ENCODE measurements around the gene OPA1. TPM values are rescaled to one million over a fixed set of nuclear protein-coding genes. Genes with fewer than 3 reads are reported as not detected.

Gene OPA1, protein sequence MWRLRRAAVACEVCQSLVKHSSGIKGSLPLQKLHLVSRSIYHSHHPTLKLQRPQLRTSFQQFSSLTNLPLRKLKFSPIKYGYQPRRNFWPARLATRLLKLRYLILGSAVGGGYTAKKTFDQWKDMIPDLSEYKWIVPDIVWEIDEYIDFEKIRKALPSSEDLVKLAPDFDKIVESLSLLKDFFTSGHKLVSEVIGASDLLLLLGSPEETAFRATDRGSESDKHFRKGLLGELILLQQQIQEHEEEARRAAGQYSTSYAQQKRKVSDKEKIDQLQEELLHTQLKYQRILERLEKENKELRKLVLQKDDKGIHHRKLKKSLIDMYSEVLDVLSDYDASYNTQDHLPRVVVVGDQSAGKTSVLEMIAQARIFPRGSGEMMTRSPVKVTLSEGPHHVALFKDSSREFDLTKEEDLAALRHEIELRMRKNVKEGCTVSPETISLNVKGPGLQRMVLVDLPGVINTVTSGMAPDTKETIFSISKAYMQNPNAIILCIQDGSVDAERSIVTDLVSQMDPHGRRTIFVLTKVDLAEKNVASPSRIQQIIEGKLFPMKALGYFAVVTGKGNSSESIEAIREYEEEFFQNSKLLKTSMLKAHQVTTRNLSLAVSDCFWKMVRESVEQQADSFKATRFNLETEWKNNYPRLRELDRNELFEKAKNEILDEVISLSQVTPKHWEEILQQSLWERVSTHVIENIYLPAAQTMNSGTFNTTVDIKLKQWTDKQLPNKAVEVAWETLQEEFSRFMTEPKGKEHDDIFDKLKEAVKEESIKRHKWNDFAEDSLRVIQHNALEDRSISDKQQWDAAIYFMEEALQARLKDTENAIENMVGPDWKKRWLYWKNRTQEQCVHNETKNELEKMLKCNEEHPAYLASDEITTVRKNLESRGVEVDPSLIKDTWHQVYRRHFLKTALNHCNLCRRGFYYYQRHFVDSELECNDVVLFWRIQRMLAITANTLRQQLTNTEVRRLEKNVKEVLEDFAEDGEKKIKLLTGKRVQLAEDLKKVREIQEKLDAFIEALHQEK
- 19.5 TPM for total RNA-seq

DNA sequence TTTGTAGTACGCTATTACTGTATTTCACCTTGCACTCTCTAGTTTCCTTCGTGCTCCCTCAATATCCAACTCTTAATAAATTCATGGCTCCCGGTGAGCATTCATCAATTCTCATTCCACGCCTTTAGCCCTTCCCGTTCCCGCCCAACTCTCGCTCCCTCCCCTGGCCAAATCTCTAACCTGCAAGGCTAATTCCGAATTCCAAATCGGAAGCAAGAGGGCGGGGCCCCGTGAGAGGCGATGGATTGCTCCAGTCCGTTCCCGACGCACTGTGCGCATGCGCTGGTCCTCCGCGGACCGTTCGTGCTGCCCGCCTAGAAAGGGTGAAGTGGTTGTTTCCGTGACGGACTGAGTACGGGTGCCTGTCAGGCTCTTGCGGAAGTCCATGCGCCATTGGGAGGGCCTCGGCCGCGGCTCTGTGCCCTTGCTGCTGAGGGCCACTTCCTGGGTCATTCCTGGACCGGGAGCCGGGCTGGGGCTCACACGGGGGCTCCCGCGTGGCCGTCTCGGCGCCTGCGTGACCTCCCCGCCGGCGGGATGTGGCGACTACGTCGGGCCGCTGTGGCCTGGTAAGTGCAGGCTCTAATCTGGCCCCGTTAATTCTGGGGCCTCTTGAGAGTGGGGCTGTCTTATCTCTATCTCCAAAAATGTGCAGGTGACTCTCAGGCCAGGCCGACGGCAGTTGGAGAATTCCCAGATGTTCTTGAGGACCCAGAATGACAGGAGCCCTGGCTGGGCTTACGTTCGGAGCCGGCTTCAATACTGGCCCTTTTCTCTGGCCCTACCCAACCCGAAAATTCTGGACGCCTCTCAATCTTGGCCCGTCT is at the start of gene OPA1:
Gene OPA1 (plus strand): TSS at position 368 of the 827 bp plus-strand sequence. CDS start 170 bp downstream, at position 538.
- no peaks in the 10 kb centered on the region for H3K27me3 ChIP-seq
- H3K27ac ChIP-seq: peak within 1 kb of the TSS; percentile 77 to 88
- peak within 1 kb of the TSS; percentile 82 to 84 for H3K4me3 ChIP-seq
- H3K36me3 ChIP-seq: peaks cover 0 to 2% of the 10 kb centered on the region in 2 donors
- peaks cover 4 to 10% of the 10 kb centered on the region in 2 donors for H3K4me1 ChIP-seq
- no peaks in the 10 kb centered on the region for H3K9me3 ChIP-seq
- TF ChIP-seq, protein P1, sequence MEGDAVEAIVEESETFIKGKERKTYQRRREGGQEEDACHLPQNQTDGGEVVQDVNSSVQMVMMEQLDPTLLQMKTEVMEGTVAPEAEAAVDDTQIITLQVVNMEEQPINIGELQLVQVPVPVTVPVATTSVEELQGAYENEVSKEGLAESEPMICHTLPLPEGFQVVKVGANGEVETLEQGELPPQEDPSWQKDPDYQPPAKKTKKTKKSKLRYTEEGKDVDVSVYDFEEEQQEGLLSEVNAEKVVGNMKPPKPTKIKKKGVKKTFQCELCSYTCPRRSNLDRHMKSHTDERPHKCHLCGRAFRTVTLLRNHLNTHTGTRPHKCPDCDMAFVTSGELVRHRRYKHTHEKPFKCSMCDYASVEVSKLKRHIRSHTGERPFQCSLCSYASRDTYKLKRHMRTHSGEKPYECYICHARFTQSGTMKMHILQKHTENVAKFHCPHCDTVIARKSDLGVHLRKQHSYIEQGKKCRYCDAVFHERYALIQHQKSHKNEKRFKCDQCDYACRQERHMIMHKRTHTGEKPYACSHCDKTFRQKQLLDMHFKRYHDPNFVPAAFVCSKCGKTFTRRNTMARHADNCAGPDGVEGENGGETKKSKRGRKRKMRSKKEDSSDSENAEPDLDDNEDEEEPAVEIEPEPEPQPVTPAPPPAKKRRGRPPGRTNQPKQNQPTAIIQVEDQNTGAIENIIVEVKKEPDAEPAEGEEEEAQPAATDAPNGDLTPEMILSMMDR (IDR thresholded peaks at IDR 0.05): peak in 2 of 3 experiments; percentile 19 to 37
- DNase-seq (ENCODE audit: low spot score in 2 of 2): peak; percentile 91 to 98
- intact Hi-C loops (cut with DNase I): loop anchor here (5.0 to 10.0 kb wide), 4 partner anchors 549 to 989 kb away; partner anchors contain the start of gene MB21D2

DNA sequence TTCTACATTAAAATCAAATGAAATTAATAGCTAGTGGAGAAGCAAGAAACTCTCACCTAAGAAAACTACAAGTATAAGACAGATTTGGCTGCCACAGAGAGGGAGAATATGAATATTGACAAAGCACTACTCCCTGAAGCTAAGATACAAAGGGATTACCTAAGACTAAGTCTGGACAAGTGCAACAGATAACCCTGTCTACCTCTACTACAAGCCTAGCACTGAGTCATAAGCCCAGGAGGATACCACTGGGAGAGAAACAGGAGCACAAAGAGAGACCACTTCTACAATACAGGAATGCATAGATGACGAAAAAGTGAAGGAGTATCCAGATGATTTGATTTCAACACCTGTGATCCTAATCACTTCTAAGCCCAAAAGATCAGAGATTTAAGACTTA is 48.7 kb upstream of the OPA1 start:
- Histone ChIP-seq H3K4me3 (no peak overlapping the region), H3K27me3 (no peaks in the 10 kb centered on the region), H3K27ac (no peak overlapping the region), H3K4me1 (no peaks in the 10 kb centered on the region), H3K36me3 (no peaks in the 10 kb centered on the region), H3K9me3 (peaks cover 0 to 4% of the 10 kb centered on the region in 2 donors)
- no peak for DNase-seq (ENCODE audit: low spot score in 2 of 2)
- intact Hi-C loops (cut with DNase I): no loop called here
- TF ChIP-seq, protein P1 (IDR thresholded peaks at IDR 0.05): no peak

DNA sequence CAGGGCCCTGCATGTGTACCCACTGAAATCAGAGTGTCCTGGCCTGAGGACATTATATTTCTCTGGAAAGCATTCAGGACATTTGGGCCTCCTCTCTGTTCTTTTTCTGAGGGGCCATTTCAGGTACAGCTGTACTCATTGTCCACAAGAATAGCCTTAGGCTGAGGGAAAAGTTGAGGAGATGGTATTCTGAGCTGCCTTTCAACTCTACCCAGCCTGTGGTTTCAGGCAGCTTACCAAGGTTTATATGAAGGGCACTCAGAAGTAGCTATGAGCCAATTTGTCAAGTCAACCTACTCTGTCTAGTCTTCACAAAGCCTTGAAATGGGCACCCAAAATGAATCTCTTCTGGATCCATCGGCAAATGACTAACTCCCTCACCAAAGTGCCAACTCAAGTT is 47.7 kb upstream of the OPA1 start:
- TF ChIP-seq, protein P1 (IDR thresholded peaks at IDR 0.05): no peak
- no peaks in the 10 kb centered on the region for H3K4me1 ChIP-seq
- no peaks in the 10 kb centered on the region for H3K36me3 ChIP-seq
- peaks cover 0 to 4% of the 10 kb centered on the region in 2 donors for H3K9me3 ChIP-seq
- no peak overlapping the region for H3K4me3 ChIP-seq
- no peak for DNase-seq (ENCODE audit: low spot score in 2 of 2)
- no peak overlapping the region for H3K27ac ChIP-seq
- intact Hi-C loops (cut with DNase I): no loop called here
- no peaks in the 10 kb centered on the region for H3K27me3 ChIP-seq

DNA sequence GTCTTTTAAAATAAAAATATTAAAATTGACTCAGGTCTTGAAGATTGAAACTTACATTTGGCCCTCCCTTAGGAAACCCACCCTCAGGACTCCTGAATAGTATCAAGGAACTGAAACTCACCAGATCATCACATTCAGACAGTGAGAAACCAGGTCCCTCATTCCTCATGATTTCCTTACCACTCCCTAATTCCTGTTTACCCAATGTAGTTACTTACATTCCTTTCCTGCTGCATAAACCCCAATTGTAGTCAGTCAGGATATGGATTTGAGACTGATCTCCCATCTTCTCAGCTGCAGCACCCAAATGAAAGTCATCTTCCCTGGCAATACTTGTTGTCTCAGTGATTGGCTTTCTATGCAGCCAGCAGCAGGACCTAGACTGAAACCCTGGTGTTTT is 46.9 kb upstream of the OPA1 start:
- TF ChIP-seq, protein P1 (IDR thresholded peaks at IDR 0.05): no peak
- H3K4me1 ChIP-seq: no peaks in the 10 kb centered on the region

DNA sequence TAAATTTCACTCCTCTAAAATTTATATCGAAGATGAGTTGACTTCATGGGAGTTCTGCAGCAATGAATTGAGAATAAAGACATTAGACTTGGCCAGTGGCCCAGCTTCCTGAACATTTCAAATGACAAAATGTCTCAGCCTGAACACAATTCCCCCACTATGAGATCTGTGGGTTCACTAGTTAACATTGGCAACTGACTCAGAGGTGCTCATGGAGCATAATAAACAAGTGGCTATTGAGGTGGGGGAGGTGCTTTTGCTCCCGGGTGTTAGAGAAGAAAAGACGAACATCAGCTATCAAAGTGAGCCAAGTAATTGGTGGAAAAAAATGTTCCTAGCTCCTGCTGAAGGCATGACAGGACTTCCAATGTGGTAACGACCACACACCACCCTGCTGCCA is 44.6 kb upstream of the OPA1 start:
- H3K4me1 ChIP-seq: no peaks in the 10 kb centered on the region
- H3K36me3 ChIP-seq: no peaks in the 10 kb centered on the region
- H3K27me3 ChIP-seq: no peaks in the 10 kb centered on the region
- H3K9me3 ChIP-seq: peaks cover 0 to 4% of the 10 kb centered on the region in 2 donors
- intact Hi-C loops (cut with DNase I): no loop called here
- no peak overlapping the region for H3K4me3 ChIP-seq
- no peak for DNase-seq (ENCODE audit: low spot score in 2 of 2)
- TF ChIP-seq, protein P1 (IDR thresholded peaks at IDR 0.05): no peak
- no peak overlapping the region for H3K27ac ChIP-seq

More for the DNA sequence above, 46.9 kb upstream of the OPA1 start:
- Histone ChIP-seq H3K9me3 (peaks cover 0 to 4% of the 10 kb centered on the region in 2 donors), H3K27me3 (no peaks in the 10 kb centered on the region), H3K36me3 (no peaks in the 10 kb centered on the region), H3K27ac (no peak overlapping the region), H3K4me3 (no peak overlapping the region)
- intact Hi-C loops (cut with DNase I): no loop called here
- DNase-seq (ENCODE audit: low spot score in 2 of 2): no peak

All from ascending aorta (tissue), 2 donors.